GM23248 (cell line): ENCODE results near the gene MGAT5. TPM values are rescaled to one million over a fixed set of nuclear protein-coding genes. Genes with fewer than 3 reads are reported as not detected.

ENCODE experiments used
- DNase-seq: peaks from one replicate; pipeline ENCODE4 v3.0.0-alpha.2; 2015
- H2AFZ ChIP-seq: fragments of 200-600 bp; sonication (generic); 2 replicates; pipeline ENCODE4 v1.6.1; 2016; ENCODE audit warnings: antibody characterized with exemption
- H3F3A ChIP-seq: fragments of 200-600 bp; sonication (generic); 2 replicates; pipeline ENCODE4 v1.6.1; 2016; ENCODE audit warnings: mild to moderate bottlenecking, antibody characterized with exemption, mixed run types; ENCODE audit not compliant: insufficient read depth
- H3K27ac ChIP-seq: fragments of 200-600 bp; sonication (generic); 2 replicates; pipeline ENCODE4 v1.5.1; 2016; ENCODE audit warnings: mild to moderate bottlenecking
- H3K27me3 ChIP-seq: fragments of 200-600 bp; sonication (generic); replicated peaks from 2 replicates; pipeline ENCODE4 v1.6.1; 2016; ENCODE audit warnings: mild to moderate bottlenecking; ENCODE audit not compliant: insufficient read depth
- H3K36me3 ChIP-seq: fragments of 200-600 bp; sonication (generic); 2 replicates; pipeline ENCODE4 v1.6.1; 2016; ENCODE audit warnings: low read depth, mild to moderate bottlenecking
- H3K4me1 ChIP-seq: fragments of 200-600 bp; sonication (generic); 2 replicates; pipeline ENCODE4 v1.6.1; 2016; ENCODE audit warnings: mild to moderate bottlenecking; ENCODE audit not compliant: insufficient read depth
- H3K4me2 ChIP-seq: fragments of 200-600 bp; sonication (generic); one replicate; pipeline ENCODE4 v1.6.1; 2016; ENCODE audit warnings: mild to moderate bottlenecking; ENCODE audit not compliant: unreplicated experiment
- H3K4me3 ChIP-seq: fragments of 200-600 bp; sonication (generic); 2 replicates; pipeline ENCODE4 v1.5.1; 2016; ENCODE audit warnings: mild to moderate bottlenecking
- H3K79me2 ChIP-seq: fragments of 200-600 bp; sonication (generic); 2 replicates; pipeline ENCODE4 v1.6.1; 2016; ENCODE audit warnings: mild to moderate bottlenecking; ENCODE audit not compliant: insufficient read depth
- H3K9ac ChIP-seq: fragments of 200-600 bp; sonication (generic); 2 replicates; pipeline ENCODE4 v1.6.1; 2016; ENCODE audit warnings: mild to moderate bottlenecking
- H3K9me2 ChIP-seq: fragments of 200-600 bp; sonication (generic); 2 replicates; pipeline ENCODE4 v1.6.1; 2016; ENCODE audit warnings: mixed run types, mild to moderate bottlenecking, moderate library complexity; ENCODE audit not compliant: insufficient read depth
- H3K9me3 ChIP-seq: fragments of 200-600 bp; sonication (generic); one replicate; pipeline ENCODE4 v1.6.1; 2017; ENCODE audit warnings: low read depth
- H4K20me1 ChIP-seq: fragments of 200-600 bp; sonication (generic); 2 replicates; pipeline ENCODE4 v1.6.0; 2016; ENCODE audit not compliant: insufficient read depth
- EZH2 ChIP-seq: fragments of 200-600 bp; sonication (generic); IDR thresholded peaks from 2 replicates; pipeline ENCODE4 v1.6.1; 2018; ENCODE audit warnings: antibody characterized with exemption, mild to moderate bottlenecking; ENCODE audit not compliant: insufficient read depth, poor library complexity, severe bottlenecking
- EZH2phosphoT487 ChIP-seq: fragments of 200-600 bp; sonication (generic); IDR thresholded peaks from 2 replicates; pipeline ENCODE4 v1.6.1; 2018; ENCODE audit warnings: antibody characterized with exemption, moderate library complexity, mild to moderate bottlenecking, low read depth; ENCODE audit not compliant: insufficient read depth
- WGBS, 2 experiments: methylation state at CpG; one replicate each; pipeline ENCODE4 v1.1.6; 2015 to 2017; ENCODE audit warnings: low lambda C conversion rate in 2 of 2, low coverage in 1 of 2; ENCODE audit errors: missing lambda C conversion rate in 2 of 2; 5-methylcytosine and 5-hydroxymethylcytosine counted together
- in situ Hi-C: fragments of 300-500 bp; cut with MboI; formaldehyde crosslinking; loops from 2 replicates; pipeline ENCODE4 v1.15.0; 2020
- polyA plus RNA-seq: library from polyadenylated mRNA; unstranded; fragments of >200 nt; fragmentation: Nextera tagmentation; extraction: Ambion mirVana; gene quantifications from 2 replicates; pipeline ENCODE4 v1.2.1, GENCODE V29; 2016
- total RNA-seq: library from RNA; depleted of rRNA; stranded (reverse); fragments of >200 nt; shearing (Covaris generic); gene quantifications from 2 replicates; pipeline ENCODE4 v1.2.3, GENCODE V29; 2014

MGAT5 gene
- total and polyA plus RNA-seq, 2 experiments from 2014 or later = 1.8 to 15.9 TPM

DNA sequence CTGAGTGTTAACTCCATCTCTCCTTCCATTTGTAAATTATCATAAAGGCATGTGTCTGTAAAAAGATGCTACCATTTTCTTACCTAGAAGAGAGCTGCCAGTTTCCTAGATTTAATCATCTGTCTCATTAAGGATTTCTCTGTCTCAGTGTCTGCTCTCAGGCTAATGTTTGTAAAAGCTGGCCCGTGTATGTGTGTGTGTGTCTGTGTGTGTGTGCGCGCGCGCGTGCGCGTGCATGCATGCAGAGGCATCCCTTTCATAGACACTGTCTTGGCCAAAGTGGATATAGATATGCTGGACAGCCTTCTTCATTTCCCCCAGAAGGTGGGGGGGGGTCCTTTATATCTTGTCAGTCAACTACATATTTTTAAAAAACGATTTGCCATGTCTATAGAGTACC, 18.9 kb downstream of the MGAT5 start:
- no peak for TF ChIP-seq EZH2phosphoT487
- TF ChIP-seq EZH2 = no peak

GRCh38 chr2:134273256-134273983, 19.5 kb downstream of the MGAT5 start:
- Histone ChIP-seq H3K4me2 (no peak overlapping the region), H3K36me3 (no peaks in the 10 kb centered on the region; the same call in 1 of the 2 replicates), H2AFZ (no peak overlapping the region), H3K27me3 (no peaks in the 10 kb centered on the region), H3K79me2 (no peaks in the 10 kb centered on the region), H3K9me2 (no peaks in the 10 kb centered on the region), H3F3A (no peaks in the 10 kb centered on the region), H3K9ac (no peak overlapping the region), H3K4me3 (no peak overlapping the region), H3K27ac (no peak overlapping the region), H3K4me1 (0 out of 2 replicates have a peak, but pooled peaks cover 3% of the 10 kb centered on the region), H4K20me1 (no peaks in the 10 kb centered on the region), H3K9me3 (no peaks in the 10 kb centered on the region)
- in situ Hi-C loops = no loop called here
- TF ChIP-seq EZH2phosphoT487 = no peak
- 96 to 100% methylated on average over 4 of the region's 4 CpGs for WGBS, 2 experiments
- no peak for DNase-seq

More for the DNA sequence above, 18.9 kb downstream of the MGAT5 start:
- no peaks in the 10 kb centered on the region for H3K9me2 ChIP-seq
- no peaks in the 10 kb centered on the region for H3F3A ChIP-seq
- H3K4me3 ChIP-seq = no peak overlapping the region
- H3K27ac ChIP-seq = no peak overlapping the region
- H3K9me3 ChIP-seq = no peaks in the 10 kb centered on the region
- in situ Hi-C loops = no loop called here
- 84 to 85% methylated on average over 9 of the region's 9 CpGs for WGBS, 2 experiments
- 0 out of 2 replicates have a peak, but pooled peaks cover 3% of the 10 kb centered on the region for H3K4me1 ChIP-seq
- no peaks in the 10 kb centered on the region; the same call in 1 of the 2 replicates for H3K36me3 ChIP-seq
- no peaks in the 10 kb centered on the region for H3K27me3 ChIP-seq
- H3K79me2 ChIP-seq = no peaks in the 10 kb centered on the region
- no peak overlapping the region for H3K9ac ChIP-seq
- DNase-seq = no peak
- no peak overlapping the region for H2AFZ ChIP-seq
- no peak overlapping the region for H3K4me2 ChIP-seq
- H4K20me1 ChIP-seq = no peaks in the 10 kb centered on the region

- Histone ChIP-seq H3K27ac (no peak overlapping the region), H3K4me1 (0 out of 2 replicates have a peak, but pooled peaks cover 3% of the 10 kb centered on the region), H3K4me3 (no peak overlapping the region), H3K27me3 (no peaks in the 10 kb centered on the region), H3K36me3 (no peaks in the 10 kb centered on the region; the same call in 1 of the 2 replicates), H3K9ac (no peak overlapping the region), H3K4me2 (no peak overlapping the region), H3K9me3 (no peaks in the 10 kb centered on the region), H2AFZ (no peak overlapping the region), H3K9me2 (no peaks in the 10 kb centered on the region), H3F3A (no peaks in the 10 kb centered on the region), H3K79me2 (no peaks in the 10 kb centered on the region), H4K20me1 (no peaks in the 10 kb centered on the region)
- DNase-seq = no peak
- in situ Hi-C loops = no loop called here
- TF ChIP-seq EZH2 (no peak), EZH2phosphoT487 (no peak)
- 96 to 98% methylated on average over 3 of the region's 3 CpGs for WGBS, 2 experiments
These were observed 20.2 kb downstream of the MGAT5 start for GRCh38 chr2:134274121-134274520.

DNA sequence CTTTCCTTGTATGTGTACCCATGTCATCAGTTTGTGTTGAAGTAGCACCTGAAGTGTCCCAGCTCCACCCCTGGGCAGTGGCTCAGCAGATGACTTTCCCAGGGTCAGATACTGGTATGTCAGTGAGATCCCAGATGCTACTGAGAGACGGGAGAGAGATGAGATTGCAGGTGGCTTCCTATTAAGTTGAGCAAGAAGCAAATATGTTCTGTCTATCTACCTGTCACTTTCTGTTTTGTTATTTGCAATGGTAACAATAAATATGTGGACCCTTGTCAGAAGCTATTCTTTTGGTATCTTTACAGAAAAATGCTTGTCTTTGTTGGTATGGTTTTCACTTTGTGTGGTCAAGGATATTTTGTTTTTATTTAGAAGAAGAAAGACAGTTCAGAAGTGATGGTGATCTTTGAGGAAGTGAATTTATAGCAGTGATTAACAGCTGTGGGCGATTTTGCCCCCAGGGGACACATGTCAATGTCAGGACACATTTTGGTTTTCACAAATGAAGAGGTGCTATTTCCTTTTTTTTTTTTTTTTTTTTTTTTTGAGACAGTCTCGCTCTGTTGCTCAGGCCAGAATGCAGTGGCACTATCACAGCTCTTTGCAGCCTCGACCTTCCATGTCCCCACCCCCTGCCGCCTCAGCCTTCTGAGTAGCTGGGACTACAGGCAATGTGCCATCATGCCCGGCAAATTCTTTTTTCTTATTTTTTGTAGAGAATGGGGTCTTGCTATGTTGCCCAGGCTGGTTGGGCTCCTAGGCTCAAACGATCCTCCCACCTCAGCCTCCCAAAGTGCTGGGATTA, 21.4 kb downstream of the MGAT5 start:
- DNase-seq = no peak
- Histone ChIP-seq H3K9me3 (no peaks in the 10 kb centered on the region), H3K27ac (no peak overlapping the region), H4K20me1 (no peaks in the 10 kb centered on the region), H2AFZ (no peak overlapping the region), H3K9ac (no peak overlapping the region), H3K4me2 (no peak overlapping the region), H3K9me2 (no peaks in the 10 kb centered on the region), H3K79me2 (no peaks in the 10 kb centered on the region), H3F3A (no peaks in the 10 kb centered on the region), H3K27me3 (no peaks in the 10 kb centered on the region), H3K4me1 (0 out of 2 replicates have a peak, but pooled peaks cover 3% of the 10 kb centered on the region), H3K4me3 (no peak overlapping the region), H3K36me3 (no peaks in the 10 kb centered on the region; the same call in 1 of the 2 replicates)
- in situ Hi-C loops = no loop called here
- WGBS, 2 experiments = 89 to 97% methylated on average over 5 to 7 of the region's 7 CpGs
- no peak for TF ChIP-seq EZH2phosphoT487
- TF ChIP-seq EZH2 = no peak
